ENCODE results near the gene CDH23.

GRCh38 chr10:71465551-71466252 is 69.0 kb downstream of the CDH23 start:
- TF ChIP-seq CTCF (IDR thresholded peaks at IDR 0.05), result no peak
- TF ChIP-seq EP300 (IDR thresholded peaks at IDR 0.05), result no peak
- no peak for TF ChIP-seq POLR2A (IDR thresholded peaks at IDR 0.05)
- no peak for TF ChIP-seq POLR2AphosphoS5 (IDR thresholded peaks at IDR 0.05)

Measured in suprapubic skin (tissue), 4 donors.